NB4 (cell line): ENCODE results near the gene PNPLA7.

Experiments
- CTCF ChIP-seq: IDR thresholded peaks from one replicate; pipeline ENCODE4 v1.5.1; 2012; ENCODE audit warnings: low read depth, low read length
- MAX ChIP-seq: IDR thresholded peaks from 2 replicates; pipeline ENCODE4 v1.6.1; 2011; ENCODE audit warnings: low read depth, low read length
- POLR2A ChIP-seq: IDR thresholded peaks from 2 replicates; pipeline ENCODE4 v1.6.1; 2011; ENCODE audit warnings: mild to moderate bottlenecking; ENCODE audit not compliant: insufficient read length; ENCODE audit errors: extremely low read depth

- TF ChIP-seq CTCF (no peak), POLR2A (no peak), MAX (no peak)
Observed at GRCh38 chr9:137428311-137428630, 121.9 kb downstream of the PNPLA7 start.
